HG03469 (cell line): ENCODE data around the gene STIMATE.

ENCODE experiments used
- ATAC-seq: cut with Tn5 transposase; IDR thresholded peaks from one replicate; pipeline ENCODE4 v1.9.1; 2021; ENCODE audit warnings: mild to moderate bottlenecking, moderate library complexity, moderate number of reproducible peaks; ENCODE audit not compliant: unreplicated experiment

Gene STIMATE

DNA sequence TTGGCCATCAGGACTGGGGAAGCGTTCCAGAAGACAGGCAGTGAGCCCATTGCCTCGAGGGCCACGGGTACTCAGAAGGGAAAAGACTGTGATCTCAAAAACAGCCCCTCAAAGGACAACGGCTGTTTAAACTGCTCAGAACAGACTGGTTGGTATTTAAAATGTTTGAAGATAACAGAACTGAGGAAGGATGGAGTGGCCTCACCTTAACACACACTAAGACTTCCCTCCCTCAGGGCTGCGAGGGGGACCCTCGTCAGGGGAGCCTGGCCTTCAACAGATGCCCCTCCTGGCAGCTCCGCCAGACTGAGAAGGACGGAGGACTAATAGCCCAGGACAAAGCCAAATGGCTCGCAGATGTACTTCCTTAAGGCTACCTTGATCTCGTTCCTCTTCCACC, 2.6 kb downstream of the STIMATE start:
- ATAC-seq, result no peak

DNA sequence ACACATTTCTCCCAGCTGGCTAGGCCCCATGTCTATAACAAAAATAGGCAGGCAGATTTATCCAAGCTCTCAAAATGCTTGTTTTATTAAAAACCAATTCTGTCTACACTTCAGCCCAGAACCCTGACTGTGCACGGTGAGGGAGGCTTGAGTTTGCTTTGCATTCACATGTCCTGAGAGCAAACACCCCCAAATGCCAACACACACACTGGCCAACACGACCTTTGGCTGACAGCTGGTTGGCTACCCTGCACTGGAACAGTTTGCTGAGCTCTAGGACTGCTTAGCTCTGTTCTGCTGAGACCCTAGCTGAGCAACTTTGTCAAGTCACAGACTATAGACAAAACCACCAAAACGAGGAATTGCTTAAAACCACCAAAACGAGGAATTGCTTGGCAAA, 3.6 kb downstream of the STIMATE start:
- no peak for ATAC-seq

DNA sequence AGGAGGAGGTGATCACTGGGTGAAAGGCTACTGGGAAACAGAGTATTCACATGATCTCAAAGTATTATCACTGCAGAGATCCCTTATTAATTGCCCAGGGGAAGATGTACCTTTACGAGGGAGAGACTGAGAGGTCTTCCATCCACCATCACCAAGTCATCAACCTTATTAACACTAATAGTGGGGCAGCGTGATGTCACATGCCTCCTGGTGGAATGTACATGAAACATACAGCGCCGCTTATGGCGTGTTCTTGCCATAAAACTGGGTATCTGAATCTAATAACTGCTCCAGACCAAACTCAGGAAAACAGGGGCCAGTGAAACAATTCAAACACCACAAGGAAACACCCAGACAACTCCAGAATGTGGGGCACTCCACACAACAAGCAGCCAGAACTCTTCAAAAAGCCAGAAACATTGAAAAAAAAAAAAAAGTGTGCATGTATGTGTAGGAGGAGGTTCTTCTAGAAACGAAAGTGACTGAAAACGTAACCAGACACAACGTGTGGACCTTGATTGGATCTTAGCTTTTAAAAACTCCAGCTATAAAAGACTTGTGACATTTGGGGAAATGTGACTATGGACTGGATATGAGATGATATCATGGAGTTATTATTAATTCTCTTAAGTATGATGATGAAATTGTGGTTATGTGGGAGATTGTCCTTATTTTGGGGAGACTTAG, 4.6 kb downstream of the STIMATE start:
- no peak for ATAC-seq

DNA sequence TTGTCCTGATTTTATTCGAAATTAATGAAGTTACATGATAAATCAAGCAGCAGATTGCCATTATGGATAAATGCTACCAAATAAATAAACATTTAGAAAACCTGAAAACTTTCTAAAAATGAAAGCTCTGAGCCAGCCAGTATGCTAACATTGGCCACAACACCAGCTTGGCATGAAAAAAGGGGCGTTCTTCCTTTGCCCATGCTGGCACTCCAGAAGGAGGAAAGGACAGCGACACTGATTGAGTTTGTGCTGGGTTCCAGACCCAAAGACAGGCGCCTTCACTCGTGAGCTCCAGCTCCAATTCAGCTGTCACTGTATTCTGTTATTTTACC, 5.1 kb downstream of the STIMATE start:
- no peak for ATAC-seq

DNA sequence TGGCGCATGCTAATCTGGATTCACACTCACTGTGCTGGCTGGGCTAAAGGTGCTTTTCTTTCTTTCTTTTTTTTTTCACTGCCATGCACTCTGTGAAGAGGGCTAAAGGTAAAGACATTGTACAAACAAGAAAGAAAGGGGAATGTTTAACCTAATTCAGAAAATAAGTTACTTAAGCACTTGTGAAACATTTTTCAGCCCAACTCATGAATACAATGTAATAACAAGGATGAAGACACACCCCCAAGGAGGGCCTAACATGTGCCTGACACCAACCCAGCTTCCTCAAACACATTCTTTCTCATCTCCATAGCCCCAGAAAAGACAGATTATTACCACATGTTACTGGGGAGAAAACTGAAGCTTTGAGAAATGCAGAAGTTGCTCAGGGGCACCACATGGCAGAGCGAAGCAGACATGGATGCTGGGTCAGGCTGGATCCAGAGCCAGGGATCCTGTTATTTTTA, 5.7 kb downstream of the STIMATE start:
- ATAC-seq, result no peak

DNA sequence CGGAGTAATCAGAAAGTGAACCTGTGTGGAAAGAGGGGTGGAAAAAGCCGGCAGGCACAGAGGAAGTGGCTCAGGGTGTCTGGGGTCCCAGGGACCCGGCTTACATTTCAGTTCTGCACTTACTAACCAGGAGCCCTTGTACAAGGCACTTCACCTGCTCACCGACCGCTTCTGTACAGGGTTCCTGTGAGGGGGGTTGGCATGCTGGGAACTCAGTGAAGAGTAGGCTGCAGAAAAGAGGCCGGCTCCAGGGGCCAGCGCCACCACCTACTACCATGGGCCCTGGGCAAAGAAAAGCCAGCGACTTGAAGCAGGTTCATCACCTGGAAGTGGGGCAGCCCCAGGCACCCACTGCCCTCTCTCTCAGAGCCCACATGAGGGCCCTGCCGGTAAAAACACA, 6.2 kb downstream of the STIMATE start:
- ATAC-seq, result no peak

DNA sequence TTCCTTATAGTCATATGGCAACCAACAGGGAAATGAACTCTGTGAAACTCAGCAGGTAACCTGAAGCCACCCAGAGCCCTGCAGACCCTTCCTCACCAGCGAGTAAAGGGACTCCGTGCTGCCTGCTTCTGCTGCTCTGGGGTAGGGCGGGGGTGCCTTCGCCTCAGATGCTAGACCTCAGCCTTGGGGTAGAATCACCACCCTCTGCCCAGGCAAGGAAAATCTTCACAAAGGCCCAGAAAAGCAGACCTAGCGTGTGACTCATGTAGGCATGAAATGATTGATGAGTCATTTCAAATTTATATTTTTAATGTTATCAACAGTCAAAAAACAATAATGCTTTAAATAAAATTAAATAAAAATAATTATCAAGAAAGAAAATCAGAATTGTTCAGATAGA, 6.6 kb downstream of the STIMATE start:
- ATAC-seq, result no peak

DNA sequence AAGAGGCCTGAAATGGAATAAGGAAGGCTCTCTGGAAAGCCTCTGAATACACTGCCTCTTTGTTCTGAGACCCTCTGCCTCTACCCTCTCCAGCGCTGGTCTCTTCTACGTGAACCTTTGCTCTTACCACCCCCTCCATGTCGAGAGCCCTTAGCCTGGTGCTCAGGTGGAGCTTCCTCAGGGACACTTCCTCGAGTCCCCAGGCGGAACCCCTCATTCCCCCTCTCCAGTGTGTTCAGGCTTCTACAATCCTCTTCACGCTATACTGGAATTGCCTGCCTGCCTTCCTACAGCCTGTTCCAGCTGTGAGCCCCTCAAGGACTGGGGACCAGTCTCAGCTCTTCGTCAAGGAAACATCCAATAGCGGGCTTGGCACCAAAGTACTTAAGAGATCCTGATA, 7.4 kb downstream of the STIMATE start:
- ATAC-seq, result no peak

DNA sequence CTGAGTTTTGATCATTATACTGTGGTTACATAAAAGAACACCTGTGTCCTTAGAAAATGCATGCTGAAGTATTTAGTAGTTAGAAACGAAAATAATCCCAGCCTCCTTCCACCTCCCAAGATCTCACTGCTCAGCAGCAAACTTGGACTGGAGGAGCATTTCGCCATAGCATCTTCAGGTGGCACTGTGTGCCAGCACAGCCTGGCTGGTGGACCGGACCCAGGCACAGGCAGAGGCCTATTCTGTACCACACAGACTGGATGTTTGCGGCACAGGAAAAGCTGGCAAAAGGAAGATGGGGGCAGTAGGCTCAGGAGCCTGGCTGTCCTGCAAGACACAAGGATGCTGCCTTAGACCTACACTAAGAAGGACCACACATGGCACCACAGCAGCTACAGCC, 10.2 kb downstream of the STIMATE start:
- no peak for ATAC-seq

DNA sequence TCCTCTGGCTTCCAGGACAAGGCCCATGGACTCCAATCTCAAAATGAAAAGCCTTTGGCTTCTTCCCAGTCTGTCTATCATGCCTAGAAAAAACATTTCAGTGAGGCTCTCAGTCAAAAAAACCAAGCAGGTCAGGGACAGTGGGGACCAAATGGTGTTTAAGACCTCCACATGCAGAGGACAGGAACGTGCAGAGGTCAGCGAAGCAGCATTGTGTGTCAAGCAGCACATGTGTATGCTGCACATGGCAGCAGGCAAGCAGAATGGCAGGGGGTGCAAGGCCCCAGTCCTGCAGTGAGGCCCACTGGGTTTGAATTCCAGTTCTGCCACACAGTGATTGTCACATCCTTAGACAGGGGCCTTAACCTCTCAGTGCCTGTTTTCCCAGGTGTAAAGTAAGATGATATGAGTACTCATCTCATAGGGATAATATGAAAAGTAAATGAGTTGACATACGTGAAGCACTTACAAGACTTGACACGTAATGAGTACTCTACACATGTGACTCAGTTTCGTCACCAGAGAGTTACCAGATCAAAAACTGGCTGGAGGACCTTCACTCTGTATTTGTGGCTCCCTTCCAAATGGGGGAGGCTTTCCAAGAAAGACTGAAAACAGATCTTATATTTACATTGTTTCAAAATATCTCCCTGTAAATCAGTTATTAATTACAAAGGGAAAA, 11.2 kb downstream of the STIMATE start:
- ATAC-seq, result no peak

DNA sequence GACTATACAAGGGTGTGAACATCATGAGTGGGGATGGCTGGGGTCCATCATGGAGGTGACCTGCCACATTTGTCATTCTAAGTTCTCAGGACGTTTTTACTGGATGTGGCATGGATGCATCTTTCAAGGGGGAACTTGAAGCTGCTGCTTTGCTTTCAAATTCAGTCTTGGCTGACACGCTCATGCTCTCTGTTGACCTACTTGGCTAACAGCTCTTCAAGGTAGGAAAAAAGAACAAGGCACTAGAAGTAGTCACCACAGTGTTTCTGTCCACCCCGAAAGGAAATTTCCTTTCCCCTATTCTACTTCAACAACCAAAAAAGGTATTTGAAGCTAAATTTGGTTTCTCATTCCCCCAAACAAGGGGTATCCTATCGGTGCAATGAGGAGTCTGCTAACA, 15.0 kb downstream of the STIMATE start:
- no peak for ATAC-seq

DNA sequence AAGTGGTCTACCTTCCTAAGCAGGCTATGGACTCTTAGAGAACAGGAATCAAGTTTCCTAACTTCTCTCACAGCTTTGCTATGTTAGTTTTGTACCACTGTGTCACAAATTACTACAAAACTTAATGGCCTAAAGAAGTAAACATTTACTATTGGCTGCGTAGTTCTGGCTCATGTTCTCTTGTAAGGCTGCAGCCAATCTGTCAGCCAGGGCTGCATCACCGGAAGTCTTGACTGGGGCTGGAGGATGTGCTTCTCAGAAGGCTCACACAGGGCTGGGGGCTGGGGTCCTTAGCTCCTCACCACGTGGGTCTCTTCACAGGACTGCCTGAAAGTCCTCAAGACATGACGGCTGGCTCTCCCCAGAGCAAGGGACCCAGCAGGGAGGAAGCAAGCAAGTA, 15.5 kb downstream of the STIMATE start:
- no peak for ATAC-seq

DNA sequence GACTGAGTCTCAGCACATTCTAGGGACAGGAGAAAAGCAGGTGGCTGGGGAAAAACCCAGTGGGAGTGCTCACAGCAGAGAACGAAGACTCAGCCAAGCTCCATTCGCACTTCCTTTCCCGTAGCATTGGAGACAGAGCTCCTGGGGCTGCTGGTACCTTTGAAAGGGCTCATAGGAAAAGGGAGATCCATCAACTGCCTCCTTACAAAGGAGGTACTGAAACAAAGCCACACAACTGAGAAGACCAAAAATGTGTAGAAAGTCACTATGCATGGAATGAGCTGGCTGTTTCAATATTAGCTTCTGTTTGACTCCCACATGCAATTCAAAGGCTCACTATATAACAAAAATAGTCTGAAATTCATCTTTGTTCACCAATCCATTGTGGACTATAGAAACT, 16.9 kb downstream of the STIMATE start:
- no peak for ATAC-seq

DNA sequence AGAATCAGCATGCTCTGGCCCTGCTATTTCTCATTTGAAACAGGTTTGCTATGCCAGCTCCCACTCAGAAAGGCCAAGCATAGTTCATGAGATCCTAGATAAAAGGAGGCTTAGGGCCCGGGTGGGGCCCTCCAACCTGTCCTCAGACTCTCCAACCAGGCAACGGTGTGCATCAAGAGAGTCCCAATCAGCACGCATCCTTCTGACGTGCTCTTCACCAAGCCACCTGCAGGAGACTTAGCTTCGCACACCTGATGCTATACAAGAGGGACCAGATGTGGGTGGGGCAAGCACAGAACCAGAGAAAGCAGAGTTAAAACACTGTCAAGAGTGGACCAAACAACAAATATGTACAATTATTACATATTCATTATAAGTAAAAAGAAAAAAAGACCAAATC, 17.3 kb downstream of the STIMATE start:
- no peak for ATAC-seq

DNA sequence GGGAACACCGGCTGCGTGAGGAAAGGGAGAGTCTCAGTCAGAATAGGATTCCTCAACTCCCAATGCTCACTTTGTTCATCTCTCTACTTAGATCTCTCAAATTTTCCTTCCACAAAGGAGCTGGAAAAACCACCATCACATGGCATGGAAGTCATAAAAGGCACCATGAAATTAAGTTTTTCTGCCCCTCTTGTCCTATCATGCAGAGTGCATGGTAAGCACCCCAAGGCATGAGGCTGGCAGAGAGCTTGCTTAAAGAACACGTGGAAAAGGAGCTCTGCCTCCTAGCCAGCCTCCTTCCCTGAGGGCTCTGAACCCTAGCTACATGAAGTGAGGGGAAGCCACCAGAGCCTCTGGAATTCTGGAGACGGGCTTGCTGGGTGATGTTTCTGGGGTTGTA, 17.8 kb downstream of the STIMATE start:
- ATAC-seq, result no peak

DNA sequence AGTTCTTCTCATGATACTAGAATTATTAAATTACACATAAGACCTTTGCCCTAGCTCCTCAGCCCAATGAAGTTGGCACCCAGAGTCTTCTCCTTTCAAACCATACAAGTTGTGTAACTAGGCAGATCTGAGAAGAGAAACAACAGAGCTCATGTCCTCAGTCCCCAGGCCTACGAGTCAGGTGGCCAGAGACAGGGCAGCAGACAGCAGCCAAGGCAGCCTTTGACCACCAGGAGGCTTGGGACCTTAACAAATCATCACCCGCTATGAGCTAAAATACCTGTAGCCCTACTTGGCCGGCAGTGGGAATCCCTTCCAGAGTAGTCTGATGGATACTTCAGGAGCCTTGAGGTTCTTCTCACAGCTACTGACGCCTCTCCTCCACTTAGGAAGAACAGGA, 18.3 kb downstream of the STIMATE start:
- ATAC-seq, result no peak

DNA sequence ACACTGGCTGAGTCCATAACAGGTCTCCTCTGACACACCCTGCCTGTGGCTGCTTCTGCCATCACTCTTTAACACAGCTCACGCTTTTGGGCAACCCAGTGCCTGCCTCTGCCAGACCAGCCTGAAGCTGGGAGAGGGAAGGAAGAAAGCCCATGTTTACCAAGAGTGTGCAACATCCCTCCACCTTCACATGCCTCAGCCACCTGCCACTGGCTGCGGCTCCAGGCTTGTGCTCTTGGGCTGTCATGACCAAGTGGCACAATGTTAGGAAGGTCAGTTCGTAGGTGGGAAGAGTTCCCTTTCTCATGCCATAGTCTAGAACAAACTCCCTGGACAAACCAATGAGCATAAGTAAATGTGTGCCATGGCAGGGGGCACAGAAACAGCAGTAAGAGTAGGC, 20.3 kb downstream of the STIMATE start:
- no peak for ATAC-seq

DNA sequence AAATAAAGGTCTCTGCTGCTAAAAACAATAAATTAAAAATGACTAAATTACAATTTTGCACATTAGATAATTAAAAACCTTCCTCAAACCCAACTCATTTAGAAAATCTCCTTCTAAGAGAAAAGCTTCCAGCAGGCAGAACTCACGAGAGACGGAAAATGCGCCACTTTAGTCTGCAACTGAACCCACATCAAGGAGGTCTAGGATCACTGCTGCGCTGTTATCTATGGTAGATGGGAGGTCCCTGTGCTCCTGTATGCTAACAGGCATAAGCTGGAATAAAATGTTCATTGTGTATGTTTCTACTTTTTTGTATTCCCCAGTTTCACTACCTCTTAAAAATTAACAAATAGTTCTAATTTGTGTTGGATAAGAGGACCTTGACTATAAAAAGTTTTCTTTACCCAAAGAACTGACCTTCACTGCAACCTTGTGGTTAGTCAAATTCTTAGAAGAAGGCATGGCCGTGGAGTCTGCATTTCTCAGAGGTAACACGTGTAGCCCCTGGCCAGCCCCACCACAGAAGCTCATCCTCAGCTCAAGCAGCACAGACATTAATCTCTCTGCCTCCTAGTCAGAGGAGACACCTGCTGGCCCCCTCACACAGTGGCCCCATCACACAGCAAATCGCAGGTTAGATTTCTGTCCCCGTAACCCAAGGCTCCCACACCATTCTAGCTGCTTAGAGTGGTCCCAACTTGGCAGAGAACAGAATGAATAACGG, 22.3 kb downstream of the STIMATE start:
- ATAC-seq, result no peak

DNA sequence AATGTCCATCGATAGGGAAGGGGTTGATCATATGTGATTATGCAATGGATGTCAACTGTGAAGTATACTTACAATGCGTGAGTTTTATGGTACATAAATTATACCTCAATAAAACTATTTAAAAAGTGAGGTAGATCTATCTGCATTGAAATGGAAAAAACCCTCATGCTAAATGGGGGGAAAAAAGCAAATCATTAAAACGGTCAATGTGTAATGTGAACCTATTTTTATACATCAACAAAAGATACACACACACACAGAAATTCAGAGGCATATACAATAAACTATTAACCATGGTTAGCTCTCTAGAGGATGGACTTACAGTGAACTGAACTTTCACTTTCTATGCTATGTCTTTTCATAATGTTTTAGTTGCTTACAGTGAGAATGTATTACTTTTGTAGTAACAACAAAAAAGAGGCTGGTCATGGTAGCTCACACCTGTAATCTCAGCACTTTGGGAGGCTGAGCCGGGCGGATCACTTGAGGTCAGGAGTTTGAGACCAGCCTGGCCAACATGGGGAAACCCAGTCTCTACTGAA, 23.1 kb downstream of the STIMATE start:
- no peak for ATAC-seq

DNA sequence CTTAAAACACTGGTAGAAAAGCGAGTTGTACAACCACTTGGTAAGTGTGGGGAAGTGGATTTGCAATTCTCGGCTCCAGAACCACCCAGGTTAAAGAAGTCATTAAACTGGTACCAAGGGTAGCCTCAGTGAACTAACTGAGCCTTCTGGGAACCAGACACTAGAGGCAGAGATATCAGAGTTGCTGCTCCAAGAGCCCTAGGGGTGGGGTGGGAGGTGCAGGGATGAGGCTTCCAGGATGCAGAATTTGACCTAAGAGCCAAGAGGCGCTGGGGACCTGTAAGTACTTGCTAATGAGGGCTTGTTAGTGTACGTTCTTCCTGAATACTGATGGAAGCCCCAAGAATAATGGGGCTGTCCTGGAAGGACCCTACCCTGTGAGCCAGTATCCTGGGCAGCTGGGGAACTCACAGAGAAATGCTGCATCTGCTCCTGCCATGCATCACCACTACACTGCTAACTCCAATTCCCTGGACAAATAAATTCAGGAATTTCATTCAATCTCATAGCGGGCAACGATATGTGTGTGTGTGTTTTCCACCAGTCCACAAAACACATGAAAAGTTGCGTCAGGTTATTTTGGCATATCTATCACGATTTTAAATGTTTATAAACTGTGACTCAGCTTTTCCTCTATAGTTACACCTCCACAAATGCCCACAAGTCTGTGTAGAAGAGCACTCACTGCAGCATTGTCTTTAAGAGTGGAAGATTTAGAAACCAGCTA, 23.8 kb downstream of the STIMATE start:
- no peak for ATAC-seq

DNA sequence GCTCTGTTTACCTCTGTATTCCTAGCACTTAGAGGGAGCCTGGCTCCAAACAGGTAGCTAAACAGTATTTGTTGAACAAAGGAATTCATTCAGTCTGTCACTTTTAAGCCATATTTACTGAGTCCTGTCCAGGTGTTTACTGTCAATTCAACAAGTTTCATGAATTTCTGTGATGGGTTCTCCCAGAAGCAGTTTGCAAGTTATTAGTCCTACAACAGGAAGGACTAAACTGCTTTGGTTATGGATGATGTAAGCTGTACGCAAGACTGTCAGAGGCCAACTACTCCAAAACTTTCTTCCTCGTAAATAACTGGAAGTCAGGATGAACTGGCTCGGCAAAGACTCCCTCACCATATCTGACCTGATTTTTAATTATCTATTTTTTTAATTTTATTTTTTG, 25.1 kb downstream of the STIMATE start:
- no peak for ATAC-seq
